Esophagus squamous epithelium (tissue), 4 donors: Measurements from ENCODE around the gene TMEM44.

ENCODE experiments used
- POLR2A ChIP-seq, 4 donors: fragments of 450-650 bp; IDR thresholded peaks; one replicate each; pipeline ENCODE4 v1.6.1; 2017; ENCODE audit warnings: antibody characterized with exemption in 4 of 4, mild to moderate bottlenecking in 4 of 4, moderate library complexity in 3 of 4
- TF ChIP-seq, protein P1 (sequence below), 6 experiments: fragments of 450-650 bp in 4 of 6; fragments of 200-600 bp in 2 of 6; sonication (generic) in 2 of 6; IDR thresholded peaks; one replicate each; pipeline ENCODE4 v1.5.1; 2016 to 2019; ENCODE audit warnings: antibody characterized with exemption in 6 of 6, mild to moderate bottlenecking in 4 of 6, moderate library complexity in 4 of 6

DNA sequence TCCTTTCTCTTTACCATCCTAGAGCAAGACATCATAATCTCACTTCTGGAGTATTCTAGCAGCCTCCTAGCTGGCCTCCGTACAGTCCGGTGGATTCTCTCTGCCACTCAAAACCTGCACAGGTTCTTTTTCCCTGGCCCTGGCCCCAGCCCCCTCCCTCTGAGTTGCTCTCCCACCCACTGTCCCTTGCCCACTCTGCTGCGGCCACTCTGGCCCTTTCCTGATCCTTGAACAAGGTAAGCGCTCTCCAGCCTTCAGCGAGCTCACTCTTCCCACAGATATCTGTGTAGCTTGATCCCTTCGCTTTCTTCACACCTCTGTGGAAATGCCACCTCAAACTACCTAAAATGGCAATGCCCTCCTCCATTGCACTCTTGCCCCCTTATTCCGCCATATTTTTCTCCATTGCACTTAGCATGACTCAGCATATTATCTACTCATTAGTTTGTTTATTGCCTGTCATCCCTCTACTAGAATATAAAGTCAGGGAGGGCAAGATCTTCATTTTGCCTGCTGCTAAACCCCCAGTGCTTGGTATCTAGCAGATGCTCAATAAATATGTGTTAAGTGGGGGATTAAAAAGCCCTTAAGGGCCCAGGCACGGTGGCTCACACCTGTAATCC is 80.8 kb downstream of the TMEM44 start:
- TF ChIP-seq, protein P1, sequence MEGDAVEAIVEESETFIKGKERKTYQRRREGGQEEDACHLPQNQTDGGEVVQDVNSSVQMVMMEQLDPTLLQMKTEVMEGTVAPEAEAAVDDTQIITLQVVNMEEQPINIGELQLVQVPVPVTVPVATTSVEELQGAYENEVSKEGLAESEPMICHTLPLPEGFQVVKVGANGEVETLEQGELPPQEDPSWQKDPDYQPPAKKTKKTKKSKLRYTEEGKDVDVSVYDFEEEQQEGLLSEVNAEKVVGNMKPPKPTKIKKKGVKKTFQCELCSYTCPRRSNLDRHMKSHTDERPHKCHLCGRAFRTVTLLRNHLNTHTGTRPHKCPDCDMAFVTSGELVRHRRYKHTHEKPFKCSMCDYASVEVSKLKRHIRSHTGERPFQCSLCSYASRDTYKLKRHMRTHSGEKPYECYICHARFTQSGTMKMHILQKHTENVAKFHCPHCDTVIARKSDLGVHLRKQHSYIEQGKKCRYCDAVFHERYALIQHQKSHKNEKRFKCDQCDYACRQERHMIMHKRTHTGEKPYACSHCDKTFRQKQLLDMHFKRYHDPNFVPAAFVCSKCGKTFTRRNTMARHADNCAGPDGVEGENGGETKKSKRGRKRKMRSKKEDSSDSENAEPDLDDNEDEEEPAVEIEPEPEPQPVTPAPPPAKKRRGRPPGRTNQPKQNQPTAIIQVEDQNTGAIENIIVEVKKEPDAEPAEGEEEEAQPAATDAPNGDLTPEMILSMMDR (IDR thresholded peaks at IDR 0.05) = no peak
- TF ChIP-seq POLR2A (IDR thresholded peaks at IDR 0.05) = no peak
